Measurements from ENCODE around the gene ARSK. TPM values are rescaled to one million over a fixed set of nuclear protein-coding genes. Genes with fewer than 3 reads are reported as not detected.

Gene ARSK
- total RNA-seq: 8.1 TPM

GRCh38 chr5:95554647-95555548, at the start of gene ARSK, which contains the start of gene SKIC3:
Gene ARSK (plus strand): TSS chr5:95555101. CDS start chr5:95555279, 178 bp downstream.
Gene SKIC3 (minus strand): TSS chr5:95554977. CDS start chr5:95547150, 7,827 bp downstream.

GRCh38 chr5:95620030-95620869, 65.3 kb downstream of the ARSK start, which contains the start of gene GPR150:
Gene GPR150 (plus strand): TSS chr5:95620087. CDS start chr5:95620276, 189 bp downstream.

GRCh38 chr5:95646569-95647431, 91.9 kb downstream of the ARSK start, which contains the start of gene RFESD:
Gene RFESD (plus strand): TSS chr5:95646777. CDS start chr5:95652272, 5,495 bp downstream.

Small RNA genes within 50 kb of the gene (small RNA-seq; reads per million reads assigned to genes)
- gene RNU6-308P (ENCODE audit: low replicate concordance): not detected

Other genes with a start within 250 kb of the ARSK start
- not detected for gene FAM81B, start 163.7 kb upstream of the ARSK start, total RNA-seq
- 277 TPM for gene SKIC3, start 124 bp upstream of the ARSK start, total RNA-seq
- not detected for gene GPR150, start 65.0 kb downstream of the ARSK start, total RNA-seq
- 2.5 TPM for gene RFESD, start 91.7 kb downstream of the ARSK start, total RNA-seq
- 1.9 TPM for gene SPATA9, start 127.9 kb downstream of the ARSK start, total RNA-seq
- 198 TPM for gene RHOBTB3, start 176.2 kb downstream of the ARSK start, total RNA-seq

Measured in parietal lobe (tissue), 2 donors.